ENCODE measurements around the gene FNDC8. TPM values are rescaled to one million over a fixed set of nuclear protein-coding genes. Genes with fewer than 3 reads are reported as not detected.

FNDC8 gene
- polyA plus RNA-seq, 1 of the 3 experiments (the other 2 are of a cell fraction), result not detected

DNA sequence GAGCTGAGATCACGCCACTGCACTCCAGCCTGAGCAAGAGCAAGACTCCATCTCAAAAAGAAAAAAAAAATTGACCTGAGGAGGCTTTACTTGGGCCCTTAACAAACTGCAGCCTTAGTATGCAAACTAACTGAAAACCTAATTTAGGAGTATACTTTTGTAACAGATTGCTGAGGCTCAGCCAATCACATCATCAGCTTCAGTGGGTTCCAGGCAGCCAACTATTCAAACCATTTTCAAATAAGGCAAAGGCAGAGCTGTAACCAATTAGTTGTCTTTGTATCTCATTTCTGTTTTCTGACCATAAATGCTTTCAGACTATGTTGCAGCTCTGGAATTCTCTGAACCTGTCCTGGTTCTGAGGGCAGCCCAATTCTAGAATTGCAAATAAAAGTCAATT lies 25.7 kb upstream of the FNDC8 start (continued):
- TF ChIP-seq, protein P1, sequence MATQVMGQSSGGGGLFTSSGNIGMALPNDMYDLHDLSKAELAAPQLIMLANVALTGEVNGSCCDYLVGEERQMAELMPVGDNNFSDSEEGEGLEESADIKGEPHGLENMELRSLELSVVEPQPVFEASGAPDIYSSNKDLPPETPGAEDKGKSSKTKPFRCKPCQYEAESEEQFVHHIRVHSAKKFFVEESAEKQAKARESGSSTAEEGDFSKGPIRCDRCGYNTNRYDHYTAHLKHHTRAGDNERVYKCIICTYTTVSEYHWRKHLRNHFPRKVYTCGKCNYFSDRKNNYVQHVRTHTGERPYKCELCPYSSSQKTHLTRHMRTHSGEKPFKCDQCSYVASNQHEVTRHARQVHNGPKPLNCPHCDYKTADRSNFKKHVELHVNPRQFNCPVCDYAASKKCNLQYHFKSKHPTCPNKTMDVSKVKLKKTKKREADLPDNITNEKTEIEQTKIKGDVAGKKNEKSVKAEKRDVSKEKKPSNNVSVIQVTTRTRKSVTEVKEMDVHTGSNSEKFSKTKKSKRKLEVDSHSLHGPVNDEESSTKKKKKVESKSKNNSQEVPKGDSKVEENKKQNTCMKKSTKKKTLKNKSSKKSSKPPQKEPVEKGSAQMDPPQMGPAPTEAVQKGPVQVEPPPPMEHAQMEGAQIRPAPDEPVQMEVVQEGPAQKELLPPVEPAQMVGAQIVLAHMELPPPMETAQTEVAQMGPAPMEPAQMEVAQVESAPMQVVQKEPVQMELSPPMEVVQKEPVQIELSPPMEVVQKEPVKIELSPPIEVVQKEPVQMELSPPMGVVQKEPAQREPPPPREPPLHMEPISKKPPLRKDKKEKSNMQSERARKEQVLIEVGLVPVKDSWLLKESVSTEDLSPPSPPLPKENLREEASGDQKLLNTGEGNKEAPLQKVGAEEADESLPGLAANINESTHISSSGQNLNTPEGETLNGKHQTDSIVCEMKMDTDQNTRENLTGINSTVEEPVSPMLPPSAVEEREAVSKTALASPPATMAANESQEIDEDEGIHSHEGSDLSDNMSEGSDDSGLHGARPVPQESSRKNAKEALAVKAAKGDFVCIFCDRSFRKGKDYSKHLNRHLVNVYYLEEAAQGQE (IDR thresholded peaks at IDR 0.05; ENCODE audit: low read depth, low read length), result no peak

DNA sequence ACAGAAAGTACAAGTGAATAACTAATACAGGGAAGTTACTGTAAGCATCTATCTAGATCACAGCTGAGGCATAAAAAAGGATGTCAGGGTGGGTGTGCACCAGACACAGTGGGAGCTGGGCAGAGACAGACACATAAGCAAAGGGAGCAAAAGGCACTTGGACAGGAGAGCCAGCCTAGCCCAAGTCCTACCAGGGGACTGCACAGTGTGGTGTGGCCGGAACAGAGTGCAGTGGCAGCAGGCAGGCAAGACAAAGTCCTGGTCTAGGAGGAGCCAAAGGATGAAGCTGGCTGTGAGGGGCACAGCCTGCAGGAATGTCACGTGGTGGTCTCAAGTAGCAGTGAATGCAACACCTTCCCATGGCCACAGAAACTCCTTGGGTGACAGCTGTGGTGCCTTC lies 23.6 kb upstream of the FNDC8 start:
- no peak for TF ChIP-seq NRF1 (IDR thresholded peaks at IDR 0.05; ENCODE audit: low read depth, low read length)
- TF ChIP-seq, protein P2, sequence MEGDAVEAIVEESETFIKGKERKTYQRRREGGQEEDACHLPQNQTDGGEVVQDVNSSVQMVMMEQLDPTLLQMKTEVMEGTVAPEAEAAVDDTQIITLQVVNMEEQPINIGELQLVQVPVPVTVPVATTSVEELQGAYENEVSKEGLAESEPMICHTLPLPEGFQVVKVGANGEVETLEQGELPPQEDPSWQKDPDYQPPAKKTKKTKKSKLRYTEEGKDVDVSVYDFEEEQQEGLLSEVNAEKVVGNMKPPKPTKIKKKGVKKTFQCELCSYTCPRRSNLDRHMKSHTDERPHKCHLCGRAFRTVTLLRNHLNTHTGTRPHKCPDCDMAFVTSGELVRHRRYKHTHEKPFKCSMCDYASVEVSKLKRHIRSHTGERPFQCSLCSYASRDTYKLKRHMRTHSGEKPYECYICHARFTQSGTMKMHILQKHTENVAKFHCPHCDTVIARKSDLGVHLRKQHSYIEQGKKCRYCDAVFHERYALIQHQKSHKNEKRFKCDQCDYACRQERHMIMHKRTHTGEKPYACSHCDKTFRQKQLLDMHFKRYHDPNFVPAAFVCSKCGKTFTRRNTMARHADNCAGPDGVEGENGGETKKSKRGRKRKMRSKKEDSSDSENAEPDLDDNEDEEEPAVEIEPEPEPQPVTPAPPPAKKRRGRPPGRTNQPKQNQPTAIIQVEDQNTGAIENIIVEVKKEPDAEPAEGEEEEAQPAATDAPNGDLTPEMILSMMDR (IDR thresholded peaks at IDR 0.05), result no peak
- no peak for TF ChIP-seq RAD21 (IDR thresholded peaks at IDR 0.05; ENCODE audit: low read length)
- TF ChIP-seq RXRA (IDR thresholded peaks at IDR 0.05; ENCODE audit: borderline replicate concordance, low read depth), result no peak
- no peak for TF ChIP-seq RCOR1 (IDR thresholded peaks at IDR 0.05; ENCODE audit: low read length)
- TF ChIP-seq, protein P3, sequence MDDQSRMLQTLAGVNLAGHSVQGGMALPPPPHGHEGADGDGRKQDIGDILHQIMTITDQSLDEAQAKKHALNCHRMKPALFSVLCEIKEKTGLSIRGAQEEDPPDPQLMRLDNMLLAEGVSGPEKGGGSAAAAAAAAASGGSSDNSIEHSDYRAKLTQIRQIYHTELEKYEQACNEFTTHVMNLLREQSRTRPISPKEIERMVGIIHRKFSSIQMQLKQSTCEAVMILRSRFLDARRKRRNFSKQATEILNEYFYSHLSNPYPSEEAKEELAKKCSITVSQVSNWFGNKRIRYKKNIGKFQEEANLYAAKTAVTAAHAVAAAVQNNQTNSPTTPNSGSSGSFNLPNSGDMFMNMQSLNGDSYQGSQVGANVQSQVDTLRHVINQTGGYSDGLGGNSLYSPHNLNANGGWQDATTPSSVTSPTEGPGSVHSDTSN (IDR thresholded peaks at IDR 0.05), result no peak
- TF ChIP-seq NFIC (IDR thresholded peaks at IDR 0.05; ENCODE audit: borderline replicate concordance), result no peak
- TF ChIP-seq SIN3A (IDR thresholded peaks at IDR 0.05; ENCODE audit: borderline replicate concordance, low read depth, low read length), result no peak
- no peak for TF ChIP-seq EP300 (IDR thresholded peaks at IDR 0.05; ENCODE audit: borderline replicate concordance in 1 of 2, low read depth in 1 of 2, low read length in 1 of 2)
- TF ChIP-seq, protein P4, sequence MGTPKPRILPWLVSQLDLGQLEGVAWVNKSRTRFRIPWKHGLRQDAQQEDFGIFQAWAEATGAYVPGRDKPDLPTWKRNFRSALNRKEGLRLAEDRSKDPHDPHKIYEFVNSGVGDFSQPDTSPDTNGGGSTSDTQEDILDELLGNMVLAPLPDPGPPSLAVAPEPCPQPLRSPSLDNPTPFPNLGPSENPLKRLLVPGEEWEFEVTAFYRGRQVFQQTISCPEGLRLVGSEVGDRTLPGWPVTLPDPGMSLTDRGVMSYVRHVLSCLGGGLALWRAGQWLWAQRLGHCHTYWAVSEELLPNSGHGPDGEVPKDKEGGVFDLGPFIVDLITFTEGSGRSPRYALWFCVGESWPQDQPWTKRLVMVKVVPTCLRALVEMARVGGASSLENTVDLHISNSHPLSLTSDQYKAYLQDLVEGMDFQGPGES (IDR thresholded peaks at IDR 0.05; ENCODE audit: low read depth, low read length), result no peak
- no peak for TF ChIP-seq FOXM1 (IDR thresholded peaks at IDR 0.05; ENCODE audit: low read depth)
- TF ChIP-seq FOSL2 (IDR thresholded peaks at IDR 0.05; ENCODE audit: borderline replicate concordance, low read depth), result no peak
- TF ChIP-seq JUND (IDR thresholded peaks at IDR 0.05), result no peak
- H3K9me3 ChIP-seq, result no peaks in the 10 kb centered on the region
- POLR2A ChIA-PET, result interaction anchor here (0.7 kb wide), 1 partner anchor 21 kb away, joined by 3 read pairs; no protein-coding TSS in a partner anchor
- no peaks in the 10 kb centered on the region for H4K20me1 ChIP-seq (ENCODE audit: insufficient read depth)
- H3K4me3 ChIP-seq (ENCODE audit: low read depth in 2 of 2, low read length in 1 of 2), result no peak overlapping the region
- H3K4me2 ChIP-seq, result no peak overlapping the region
- H3K9ac ChIP-seq, result no peak overlapping the region
- 94% methylated on average over 2 of the region's 2 CpGs for WGBS (ENCODE audit: low lambda C conversion rate)
- no peaks in the 10 kb centered on the region for H3F3A ChIP-seq (replicated peaks; ENCODE audit: insufficient read depth)
- peaks cover 8 to 19% of the 10 kb centered on the region in 2 experiments for H3K36me3 ChIP-seq (replicated peaks in 1 of 2; ENCODE audit: control insufficient read depth in 1 of 2, insufficient read depth in 2 of 2, low read length in 1 of 2)
- CTCF ChIA-PET, result interaction anchor here (1.0 to 1.9 kb wide), 2 partner anchors 9 to 22 kb away, joined by 3 to 6 read pairs; no protein-coding TSS in a partner anchor
- H3K9me2 ChIP-seq, result no peaks in the 10 kb centered on the region
- H2AFZ ChIP-seq (ENCODE audit: low read depth), result no peak overlapping the region
- no peaks in the 10 kb centered on the region for H3K27me3 ChIP-seq (ENCODE audit: insufficient read depth)
- DNase-seq, result no peak
- H3K79me2 ChIP-seq (ENCODE audit: insufficient read depth), result no peaks in the 10 kb centered on the region
- no peaks in the 10 kb centered on the region for H3K4me1 ChIP-seq (ENCODE audit: control insufficient read depth in 1 of 2, insufficient read depth in 2 of 2, low read depth in 1 of 2, low read length in 1 of 2)
- H3K27ac ChIP-seq (ENCODE audit: low read depth in 2 of 2, low read length in 1 of 2), result no peak overlapping the region
